ENCODE results near the gene LPAR1. TPM values are rescaled to one million over a fixed set of nuclear protein-coding genes. Genes with fewer than 3 reads are reported as not detected.

The LPAR1 gene
- total RNA-seq, 1 experiment from 2014 or later: 4.9 TPM

GRCh38 chr9:111034898-111035539 is 3.3 kb downstream of the LPAR1 start:
- ChIA-PET POLR2A (interaction anchor here (0.7 kb wide), 1 partner anchor 705 kb away, joined by 3 read pairs; no protein-coding TSS in a partner anchor), CTCF (interaction anchor here (1.1 kb wide), 1 partner anchor 197 kb away, joined by 5 read pairs; no protein-coding TSS in a partner anchor)
- no peak for TF ChIP-seq MYBL2 (CRISPR knock-in tag; IDR thresholded peaks at IDR 0.05)
- TF ChIP-seq GTF2I (CRISPR knock-in tag; conservative IDR thresholded peaks at IDR 0.05): no peak
- TF ChIP-seq NFATC4 (CRISPR knock-in tag; IDR thresholded peaks at IDR 0.05): no peak
- no peak for TF ChIP-seq ATF2 (CRISPR knock-in tag; IDR thresholded peaks at IDR 0.05; ENCODE audit: borderline replicate concordance, low read depth)
- TF ChIP-seq ATF3 (CRISPR knock-in tag; conservative IDR thresholded peaks at IDR 0.05): no peak
- TF ChIP-seq CDX4 (CRISPR knock-in tag; IDR thresholded peaks at IDR 0.05; ENCODE audit: borderline replicate concordance): no peak
- no peak for TF ChIP-seq SMAD3 (CRISPR knock-in tag; IDR thresholded peaks at IDR 0.05; ENCODE audit: borderline replicate concordance)
- no peak for TF ChIP-seq FOXK1 (CRISPR knock-in tag; IDR thresholded peaks at IDR 0.05)
- TF ChIP-seq NR3C1 (CRISPR knock-in tag; conservative IDR thresholded peaks at IDR 0.05; ENCODE audit: low read depth): no peak
- no peak for TF ChIP-seq MLX (CRISPR knock-in tag; IDR thresholded peaks at IDR 0.05)
- no peak for TF ChIP-seq TCF7 (CRISPR knock-in tag; IDR thresholded peaks at IDR 0.05; ENCODE audit: low read depth)
- peaks cover 25% of the 10 kb centered on the region for H3K27me3 Mint-ChIP-seq (ENCODE audit: low read depth)
- H3K9me3 Mint-ChIP-seq: no peaks in the 10 kb centered on the region
- no peak overlapping the region for H3K27ac Mint-ChIP-seq
- H3K36me3 Mint-ChIP-seq: no peaks in the 10 kb centered on the region
- no peak overlapping the region for H3K4me3 Mint-ChIP-seq
- no peak for ATAC-seq
- no peak for DNase-seq (ENCODE audit: low spot score)
- H3K4me1 Mint-ChIP-seq: peaks cover 53% of the 10 kb centered on the region

- no peak for DNase-seq (ENCODE audit: low spot score)
- Mint-ChIP-seq H3K27me3 (ENCODE audit: low read depth) (peaks cover 22% of the 10 kb centered on the region), H3K9me3 (no peaks in the 10 kb centered on the region), H3K4me1 (peaks cover 54% of the 10 kb centered on the region), H3K27ac (no peak overlapping the region), H3K4me3 (no peak overlapping the region), H3K36me3 (no peaks in the 10 kb centered on the region)
- ChIA-PET CTCF (interaction anchor here (1.1 kb wide), 1 partner anchor 197 kb away, joined by 5 read pairs; no protein-coding TSS in a partner anchor), POLR2A (interaction anchor here (0.7 kb wide), 1 partner anchor 704 kb away, joined by 3 read pairs; no protein-coding TSS in a partner anchor)
- no peak for TF ChIP-seq SOX15 (CRISPR knock-in tag; IDR thresholded peaks at IDR 0.05)
- no peak for TF ChIP-seq ZBTB21 (CRISPR knock-in tag; IDR thresholded peaks at IDR 0.05; ENCODE audit: borderline replicate concordance)
- no peak for TF ChIP-seq ATF3 (CRISPR knock-in tag; conservative IDR thresholded peaks at IDR 0.05)
- TF ChIP-seq SMAD4 (CRISPR knock-in tag; IDR thresholded peaks at IDR 0.05): no peak
- no peak for TF ChIP-seq JUN (CRISPR knock-in tag; IDR thresholded peaks at IDR 0.05)
- TF ChIP-seq TEAD1 (CRISPR knock-in tag; IDR thresholded peaks at IDR 0.05): no peak
- no peak for TF ChIP-seq NFYB (CRISPR knock-in tag; conservative IDR thresholded peaks at IDR 0.05; ENCODE audit: low read depth)
- TF ChIP-seq ZMAT4 (CRISPR knock-in tag; IDR thresholded peaks at IDR 0.05): no peak
- no peak for TF ChIP-seq TCF7 (CRISPR knock-in tag; IDR thresholded peaks at IDR 0.05; ENCODE audit: low read depth)
- no peak for TF ChIP-seq ZNF671 (CRISPR knock-in tag; IDR thresholded peaks at IDR 0.05)
- no peak for ATAC-seq
These were observed 3.9 kb downstream of the LPAR1 start for GRCh38 chr9:111034170-111034897.
